NT2/D1 (cell line): ENCODE results near the gene CKAP4.

Experiments
- YY1 ChIP-seq: IDR thresholded peaks from 2 replicates; pipeline ENCODE4 v1.6.1; 2011; ENCODE audit not compliant: insufficient read length, insufficient read depth
- ZNF274 ChIP-seq: IDR thresholded peaks from 2 replicates; pipeline ENCODE4 v1.6.1; 2011; ENCODE audit warnings: mild to moderate bottlenecking, low read depth, low read length

- no peak for TF ChIP-seq ZNF274
- TF ChIP-seq YY1 = no peak
These were observed 55.0 kb downstream of the CKAP4 start for GRCh38 chr12:106192659-106193393.
